GM12891 (cell line): ENCODE results near the gene ZEB1.

Experiments
- PAX5 ChIP-seq: IDR thresholded peaks from 2 replicates; pipeline ENCODE4 v1.6.1; 2011; ENCODE audit warnings: low read length, moderate library complexity, mild to moderate bottlenecking; ENCODE audit not compliant: insufficient read depth, severe bottlenecking
- POLR2A ChIP-seq: IDR thresholded peaks from 2 replicates; pipeline ENCODE4 v1.6.1; 2011; ENCODE audit warnings: low read depth, low read length, control low read depth
- POLR2AphosphoS5 ChIP-seq: IDR thresholded peaks from 2 replicates; pipeline ENCODE4 v1.6.1; 2011; ENCODE audit warnings: low read depth, low read length, control low read depth
- POU2F2 ChIP-seq: IDR thresholded peaks from 2 replicates; pipeline ENCODE4 v1.6.1; 2011; ENCODE audit warnings: low read depth, mild to moderate bottlenecking, control low read depth, low read length, moderate library complexity
- SPI1 ChIP-seq: IDR thresholded peaks from 2 replicates; pipeline ENCODE4 v1.6.1; 2011; ENCODE audit warnings: low read depth, low read length, control low read depth
- TAF1 ChIP-seq: IDR thresholded peaks from 2 replicates; pipeline ENCODE4 v1.6.1; 2011; ENCODE audit warnings: low read depth, low read length, control low read depth

DNA sequence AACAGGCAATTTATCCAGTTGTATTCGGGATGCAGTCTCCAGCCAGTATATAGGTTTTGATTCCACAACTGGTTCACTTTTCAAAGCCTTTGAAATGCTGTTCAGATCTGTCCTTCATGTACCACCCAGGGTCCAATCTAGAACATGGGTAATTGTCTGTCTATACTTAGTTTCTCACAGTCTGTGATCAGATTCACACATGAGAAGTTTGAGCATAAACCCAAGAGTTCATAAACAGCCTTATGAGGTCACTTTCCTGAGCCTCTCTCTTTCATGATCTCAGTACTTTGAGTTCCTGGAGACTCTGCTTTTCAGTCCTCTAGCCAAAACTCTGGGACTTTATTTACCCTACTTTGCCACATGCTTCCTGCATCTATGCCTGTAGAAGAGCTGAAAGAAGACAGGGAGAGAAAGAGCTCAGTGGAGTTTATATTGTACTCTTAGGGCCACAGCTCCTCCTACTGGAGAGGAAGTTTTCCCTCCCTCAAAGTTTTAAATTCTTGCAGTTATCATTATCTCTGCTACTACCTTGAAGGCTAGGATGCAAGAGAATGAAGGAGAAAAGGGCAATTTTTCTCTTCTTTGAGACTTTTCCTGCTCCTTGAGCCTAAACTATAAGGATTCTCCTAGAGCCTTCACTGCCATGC, 172.0 kb downstream of the ZEB1 start:
- no peak for TF ChIP-seq POLR2AphosphoS5
- no peak for TF ChIP-seq TAF1
- no peak for TF ChIP-seq SPI1
- no peak for TF ChIP-seq POLR2A
- TF ChIP-seq PAX5: no peak
- no peak for TF ChIP-seq POU2F2
